Measurements from ENCODE around the gene TNFAIP1.

TNFAIP1 gene

GRCh38 chr17:28317966-28318758 lies 17.4 kb upstream of the TNFAIP1 start:
- TF ChIP-seq, protein P1, sequence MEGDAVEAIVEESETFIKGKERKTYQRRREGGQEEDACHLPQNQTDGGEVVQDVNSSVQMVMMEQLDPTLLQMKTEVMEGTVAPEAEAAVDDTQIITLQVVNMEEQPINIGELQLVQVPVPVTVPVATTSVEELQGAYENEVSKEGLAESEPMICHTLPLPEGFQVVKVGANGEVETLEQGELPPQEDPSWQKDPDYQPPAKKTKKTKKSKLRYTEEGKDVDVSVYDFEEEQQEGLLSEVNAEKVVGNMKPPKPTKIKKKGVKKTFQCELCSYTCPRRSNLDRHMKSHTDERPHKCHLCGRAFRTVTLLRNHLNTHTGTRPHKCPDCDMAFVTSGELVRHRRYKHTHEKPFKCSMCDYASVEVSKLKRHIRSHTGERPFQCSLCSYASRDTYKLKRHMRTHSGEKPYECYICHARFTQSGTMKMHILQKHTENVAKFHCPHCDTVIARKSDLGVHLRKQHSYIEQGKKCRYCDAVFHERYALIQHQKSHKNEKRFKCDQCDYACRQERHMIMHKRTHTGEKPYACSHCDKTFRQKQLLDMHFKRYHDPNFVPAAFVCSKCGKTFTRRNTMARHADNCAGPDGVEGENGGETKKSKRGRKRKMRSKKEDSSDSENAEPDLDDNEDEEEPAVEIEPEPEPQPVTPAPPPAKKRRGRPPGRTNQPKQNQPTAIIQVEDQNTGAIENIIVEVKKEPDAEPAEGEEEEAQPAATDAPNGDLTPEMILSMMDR (IDR thresholded peaks at IDR 0.05; ENCODE audit: low read length, missing control alignments), result no peak
- DNase-seq (ENCODE audit: low read depth), result no peak
- peak overlapping the region; percentile 71 for H3K4me3 ChIP-seq (replicated peaks; ENCODE audit: low read depth, low read length)

DNA sequence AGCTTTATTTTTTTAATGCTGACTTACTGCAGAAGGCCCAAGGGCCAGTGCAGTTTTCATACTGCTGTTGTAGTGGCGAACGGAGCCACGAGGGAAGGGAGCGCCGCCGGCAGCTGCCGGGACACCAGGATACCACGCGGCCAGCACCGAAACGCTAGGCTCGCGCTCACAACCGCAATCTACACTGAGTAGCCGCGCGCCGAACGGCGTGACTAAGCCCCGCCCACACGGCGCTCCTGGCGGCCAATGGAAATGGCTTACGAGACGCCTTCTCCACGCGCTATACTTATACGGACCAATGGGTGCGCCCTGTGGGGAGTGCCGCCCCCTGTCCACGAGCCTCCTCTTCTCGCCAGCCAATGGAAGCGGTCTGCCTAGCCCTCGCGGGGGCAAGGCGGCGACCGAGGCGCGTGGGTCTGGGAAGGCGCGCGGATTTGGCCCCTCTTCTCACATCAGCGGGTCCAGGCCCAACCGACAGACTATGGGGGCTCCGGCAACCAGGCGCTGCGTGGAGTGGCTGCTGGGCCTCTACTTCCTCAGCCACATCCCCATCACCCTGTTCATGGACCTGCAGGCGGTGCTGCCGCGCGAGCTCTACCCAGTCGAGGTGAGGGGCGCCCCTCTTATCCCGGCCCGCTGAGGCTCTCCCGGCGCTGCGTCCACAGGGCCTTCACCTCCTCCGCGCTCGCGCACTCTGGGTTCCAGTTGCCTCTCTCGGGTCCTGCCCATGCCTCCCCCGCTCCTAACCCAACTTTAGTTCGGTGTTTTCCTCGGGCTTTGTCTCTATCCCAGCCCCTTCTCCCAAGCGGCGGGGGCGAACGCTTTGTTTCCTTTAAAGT lies 16.6 kb upstream of the TNFAIP1 start, which contains the start of gene TMEM97:
Gene TMEM97, plus strand, starts transcription at position 442 of the 839 bp plus-strand sequence. Its CDS starts 40 bp downstream, at position 482.
- H3K4me3 ChIP-seq (replicated peaks; ENCODE audit: low read depth, low read length), result peak within 1 kb of the TSS; percentile 71
- TF ChIP-seq, protein P1 (IDR thresholded peaks at IDR 0.05; ENCODE audit: low read length, missing control alignments), result no peak
- DNase-seq (ENCODE audit: low read depth), result peak; percentile 97

GRCh38 chr17:28319598-28319935 lies 16.0 kb upstream of the TNFAIP1 start:
- TF ChIP-seq, protein P1 (IDR thresholded peaks at IDR 0.05; ENCODE audit: low read length, missing control alignments), result no peak
- peak overlapping the region; percentile 71 for H3K4me3 ChIP-seq (replicated peaks; ENCODE audit: low read depth, low read length)
- DNase-seq (ENCODE audit: low read depth), result no peak

DNA sequence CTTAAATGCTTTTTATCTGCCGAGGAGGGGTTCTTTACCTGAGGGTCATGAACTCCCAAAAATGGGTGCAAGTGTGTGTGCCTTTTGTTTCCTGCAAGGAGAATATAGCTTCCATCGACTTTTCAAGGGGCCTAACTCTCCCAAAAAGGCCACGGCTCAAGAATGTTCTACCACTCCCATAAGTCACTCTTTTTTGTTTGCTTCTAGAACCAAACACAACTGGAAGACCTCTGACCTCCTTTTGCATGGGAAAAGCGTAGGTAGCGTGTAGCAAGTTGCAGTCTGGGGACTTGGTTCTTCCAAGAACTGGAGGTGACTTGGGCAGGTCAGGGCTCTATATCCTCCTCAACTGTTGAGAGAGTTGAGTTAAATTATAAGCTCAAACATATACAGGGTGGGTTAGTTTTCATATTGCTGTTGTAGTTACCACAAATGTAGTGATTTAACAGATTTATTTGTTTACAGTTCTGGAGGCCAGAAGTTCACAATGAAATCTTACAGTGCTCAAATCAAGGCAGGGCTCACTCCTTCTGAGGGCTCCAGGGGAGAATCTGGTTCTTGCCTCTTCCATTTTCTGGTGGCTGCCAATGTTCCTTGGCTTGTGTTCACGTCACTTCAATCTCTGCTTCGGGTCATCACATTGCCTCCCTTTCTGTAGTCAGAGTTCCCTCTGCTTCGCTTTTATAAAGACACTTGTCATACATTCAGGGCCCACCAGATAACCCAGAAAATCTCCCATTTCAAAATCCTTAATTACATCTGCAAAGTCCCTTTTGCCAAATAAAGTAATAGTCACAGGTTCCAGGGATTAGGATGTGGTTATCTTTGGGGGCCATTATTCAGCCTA lies 15.1 kb upstream of the TNFAIP1 start:
- DNase-seq (ENCODE audit: low read depth), result no peak
- TF ChIP-seq, protein P1 (IDR thresholded peaks at IDR 0.05; ENCODE audit: low read length, missing control alignments), result no peak
- peak overlapping the region; percentile 71 for H3K4me3 ChIP-seq (replicated peaks; ENCODE audit: low read depth, low read length)

DNA sequence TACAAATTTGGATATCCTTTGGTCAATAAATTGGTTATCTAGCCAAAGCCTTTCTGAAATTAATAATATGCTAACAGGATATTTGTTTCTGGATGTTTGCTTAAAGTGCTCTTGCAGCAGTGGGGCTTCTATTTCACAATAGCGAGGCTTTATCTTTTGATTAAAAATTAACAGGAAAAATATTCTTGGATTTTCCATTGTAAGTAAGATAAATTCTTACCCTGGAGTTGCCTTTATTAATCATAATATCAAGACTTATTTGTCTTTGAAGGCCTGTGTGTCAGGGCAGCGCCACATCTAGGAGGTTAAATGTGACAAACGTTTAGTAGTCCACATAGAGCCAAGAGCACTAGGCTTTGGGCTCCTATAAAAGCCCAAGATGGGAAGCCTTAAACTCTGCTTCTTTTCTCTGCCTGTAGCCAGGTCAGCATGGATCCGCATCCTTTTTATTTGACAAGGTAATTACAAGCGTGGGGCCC lies 11.3 kb upstream of the TNFAIP1 start:
- TF ChIP-seq, protein P1 (IDR thresholded peaks at IDR 0.05; ENCODE audit: low read length, missing control alignments), result no peak
- DNase-seq (ENCODE audit: low read depth), result no peak
- H3K4me3 ChIP-seq (replicated peaks; ENCODE audit: low read depth, low read length), result no peak overlapping the region

- DNase-seq (ENCODE audit: low read depth), result no peak
- no peak overlapping the region for H3K4me3 ChIP-seq (replicated peaks; ENCODE audit: low read depth, low read length)
- TF ChIP-seq, protein P1 (IDR thresholded peaks at IDR 0.05; ENCODE audit: low read length, missing control alignments), result no peak
Measured at GRCh38 chr17:28324781-28325180, 10.8 kb upstream of the TNFAIP1 start.
